Measurements from ENCODE around the gene SEPTIN8.

SEPTIN8 gene, protein sequence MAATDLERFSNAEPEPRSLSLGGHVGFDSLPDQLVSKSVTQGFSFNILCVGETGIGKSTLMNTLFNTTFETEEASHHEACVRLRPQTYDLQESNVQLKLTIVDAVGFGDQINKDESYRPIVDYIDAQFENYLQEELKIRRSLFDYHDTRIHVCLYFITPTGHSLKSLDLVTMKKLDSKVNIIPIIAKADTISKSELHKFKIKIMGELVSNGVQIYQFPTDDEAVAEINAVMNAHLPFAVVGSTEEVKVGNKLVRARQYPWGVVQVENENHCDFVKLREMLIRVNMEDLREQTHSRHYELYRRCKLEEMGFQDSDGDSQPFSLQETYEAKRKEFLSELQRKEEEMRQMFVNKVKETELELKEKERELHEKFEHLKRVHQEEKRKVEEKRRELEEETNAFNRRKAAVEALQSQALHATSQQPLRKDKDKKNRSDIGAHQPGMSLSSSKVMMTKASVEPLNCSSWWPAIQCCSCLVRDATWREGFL

DNA sequence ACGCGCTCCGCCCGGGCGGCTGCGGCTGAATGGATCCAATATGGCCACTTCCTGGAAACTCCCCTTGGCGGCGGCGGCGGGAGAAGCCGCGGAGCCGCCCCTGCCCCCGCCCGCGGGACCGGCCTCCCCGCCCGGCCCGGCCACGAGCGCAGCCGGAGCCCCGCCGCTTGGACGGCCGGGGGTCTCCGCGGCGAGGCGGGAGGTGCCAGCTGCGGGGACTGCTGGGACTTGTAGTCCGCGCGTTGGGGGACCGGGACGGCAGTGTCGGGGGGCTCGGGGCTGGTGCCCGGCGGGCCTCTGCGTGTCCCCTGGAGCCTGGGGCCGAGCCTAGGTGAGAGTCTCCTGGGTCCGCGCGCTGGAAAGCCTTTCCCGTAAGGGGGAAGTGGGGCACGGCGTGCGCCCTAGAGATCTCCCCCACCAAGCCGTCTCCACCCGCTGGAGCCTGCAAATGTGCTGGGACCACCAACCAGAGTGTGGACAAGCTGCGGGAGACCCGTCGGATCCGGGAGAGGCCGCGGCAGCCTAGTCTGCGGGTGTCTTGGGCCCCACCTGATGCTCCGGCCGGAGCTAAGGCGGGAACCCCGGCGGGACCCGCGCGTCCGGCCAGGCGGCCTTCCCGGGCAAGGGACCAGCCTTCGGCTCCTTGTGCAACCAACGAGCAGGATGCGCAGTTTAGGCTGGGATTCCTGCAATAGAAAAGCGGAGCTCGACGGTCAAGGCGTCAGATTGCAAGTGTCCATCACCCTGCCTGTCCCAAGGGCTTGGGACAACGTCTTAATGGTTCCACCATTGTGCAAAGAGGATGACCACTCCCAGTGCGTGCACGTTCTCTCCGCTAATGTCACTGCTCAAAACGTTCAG lies at the start of gene SEPTIN8:
SEPTIN8 (minus strand) TSS at position 31 of the 861 bp plus-strand sequence. CDS start 102 bp downstream, outside the sequence.
- Histone ChIP-seq H3K27me3 (ENCODE audit: control insufficient read depth, insufficient read depth, low read length) (no peaks in the 10 kb centered on the region), H3K4me1 (ENCODE audit: control insufficient read depth, insufficient read depth, low read length) (peaks cover 37% of the 10 kb centered on the region), H3K9ac (ENCODE audit: low read length) (peak within 1 kb of the TSS; percentile 73), H3K9me3 (ENCODE audit: control insufficient read depth, low read length) (no peaks in the 10 kb centered on the region), H3K4me3 (ENCODE audit: low read length) (peak within 1 kb of the TSS; percentile 69), H3K36me3 (ENCODE audit: control insufficient read depth, insufficient read depth, low read length) (no peaks in the 10 kb centered on the region)

DNA sequence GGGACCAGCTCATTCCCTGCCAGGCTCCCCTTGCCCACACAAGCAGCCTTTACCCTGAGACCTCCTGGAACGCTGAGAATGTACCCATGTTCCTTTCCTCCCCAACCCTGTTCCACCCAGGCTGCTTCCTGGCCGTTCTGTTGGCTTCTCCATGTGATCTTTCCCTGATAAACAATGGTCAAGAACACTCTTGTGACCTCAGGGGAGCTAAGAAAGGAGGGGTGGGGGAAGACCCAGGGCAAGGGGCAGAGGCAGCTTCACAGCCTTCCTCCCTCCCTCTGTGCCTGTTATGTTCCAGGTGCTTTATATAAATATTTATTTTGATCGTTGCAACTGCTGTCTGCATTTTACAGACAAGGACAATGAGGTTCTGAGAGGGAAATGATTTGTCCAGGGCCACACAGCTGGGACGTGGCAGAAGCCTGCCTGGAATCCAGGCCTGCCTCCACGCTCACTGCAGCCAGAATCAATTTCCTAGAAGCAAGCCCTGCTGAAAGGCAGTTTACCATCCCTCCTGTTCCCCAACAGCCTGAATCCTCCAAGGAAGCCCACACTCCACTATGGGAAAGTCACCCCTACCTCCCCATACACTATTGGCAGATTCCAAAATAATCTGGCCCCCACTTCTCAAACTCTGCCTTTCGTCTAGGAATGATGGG lies 49.5 kb upstream of the SEPTIN8 start:
- Histone ChIP-seq H3K27me3 (ENCODE audit: control insufficient read depth, insufficient read depth, low read length) (peaks cover 6% of the 10 kb centered on the region), H3K36me3 (ENCODE audit: control insufficient read depth, insufficient read depth, low read length) (no peaks in the 10 kb centered on the region), H3K4me3 (ENCODE audit: low read length) (no peak overlapping the region), H3K9me3 (ENCODE audit: control insufficient read depth, low read length) (no peaks in the 10 kb centered on the region), H3K9ac (ENCODE audit: low read length) (no peak overlapping the region), H3K4me1 (ENCODE audit: control insufficient read depth, insufficient read depth, low read length) (peaks cover 29% of the 10 kb centered on the region)

DNA sequence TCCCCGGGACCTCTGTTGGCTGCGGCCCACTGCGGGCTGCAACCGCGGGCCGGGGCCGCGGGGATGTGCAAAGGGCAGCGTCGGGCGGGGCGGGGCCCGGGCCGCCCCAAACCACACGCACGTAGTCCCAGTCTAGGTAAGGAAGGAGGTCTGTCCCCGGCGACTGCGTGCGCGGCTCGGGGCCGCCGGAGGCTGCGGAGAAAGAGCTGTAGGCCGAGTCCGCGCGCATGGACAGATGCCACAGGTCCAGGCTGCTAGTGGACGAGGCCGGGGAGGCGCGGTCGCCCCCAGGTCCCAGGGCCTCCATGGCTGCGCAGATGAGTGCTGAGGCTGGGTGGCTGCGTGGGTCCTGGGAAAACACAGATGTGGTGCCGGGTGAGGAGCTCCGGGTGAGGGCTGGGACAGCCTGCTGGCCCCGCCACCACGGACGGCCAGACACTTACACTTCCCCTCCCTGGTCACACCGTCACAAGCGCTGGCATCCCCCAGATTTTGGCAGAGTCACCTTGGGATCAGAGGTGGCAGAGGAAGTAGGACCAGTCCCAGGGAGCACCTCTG lies 48.9 kb upstream of the SEPTIN8 start:
- H3K27me3 ChIP-seq (ENCODE audit: control insufficient read depth, insufficient read depth, low read length): peaks cover 6% of the 10 kb centered on the region
- H3K4me1 ChIP-seq (ENCODE audit: control insufficient read depth, insufficient read depth, low read length): peaks cover 22% of the 10 kb centered on the region
- no peak overlapping the region for H3K9ac ChIP-seq (ENCODE audit: low read length)
- H3K36me3 ChIP-seq (ENCODE audit: control insufficient read depth, insufficient read depth, low read length): no peaks in the 10 kb centered on the region
- H3K4me3 ChIP-seq (ENCODE audit: low read length): no peak overlapping the region
- H3K9me3 ChIP-seq (ENCODE audit: control insufficient read depth, low read length): no peaks in the 10 kb centered on the region

DNA sequence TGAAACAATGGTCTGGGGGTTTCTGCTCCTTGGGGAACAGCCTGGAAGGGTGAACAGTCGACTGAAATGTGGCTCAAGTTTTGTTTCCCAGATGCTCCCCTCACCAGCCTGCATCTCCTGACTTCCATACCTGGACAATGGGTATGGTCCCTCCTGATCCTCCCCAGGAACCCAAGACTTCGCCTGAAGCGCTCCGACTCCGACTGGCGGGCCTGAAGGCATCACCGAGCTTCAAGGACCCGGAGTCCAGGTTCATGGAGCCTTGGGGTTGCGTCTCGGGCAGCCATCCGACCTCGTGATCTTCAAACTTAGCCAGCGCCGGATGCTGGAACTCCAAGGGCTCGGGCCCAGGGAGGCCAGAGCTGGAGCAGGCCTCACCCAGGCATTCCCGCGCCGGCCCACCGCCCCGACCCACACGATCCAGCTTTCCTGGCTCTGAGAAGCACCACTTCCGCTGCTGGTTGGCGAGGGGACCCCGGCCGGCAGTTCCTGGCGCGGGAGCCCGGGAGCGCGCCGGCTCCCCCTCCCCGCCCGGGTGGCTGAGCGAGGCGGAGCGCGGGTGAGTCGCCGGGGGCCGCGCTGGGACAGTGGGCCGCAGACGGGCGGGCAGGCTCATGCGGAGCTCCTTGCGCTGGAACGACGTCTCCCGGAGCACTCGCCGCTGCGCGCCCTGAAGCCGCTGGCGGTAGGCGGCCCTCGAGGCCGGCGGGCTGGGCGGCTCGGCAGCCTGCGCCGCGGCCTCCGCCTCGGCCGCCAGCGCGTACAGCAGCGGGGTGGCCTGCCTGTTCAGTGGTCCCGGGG lies 48.2 kb upstream of the SEPTIN8 start:
- peaks cover 6% of the 10 kb centered on the region for H3K27me3 ChIP-seq (ENCODE audit: control insufficient read depth, insufficient read depth, low read length)
- no peak overlapping the region for H3K9ac ChIP-seq (ENCODE audit: low read length)
- H3K4me1 ChIP-seq (ENCODE audit: control insufficient read depth, insufficient read depth, low read length): peaks cover 20% of the 10 kb centered on the region
- no peaks in the 10 kb centered on the region for H3K36me3 ChIP-seq (ENCODE audit: control insufficient read depth, insufficient read depth, low read length)
- no peak overlapping the region for H3K4me3 ChIP-seq (ENCODE audit: low read length)
- no peaks in the 10 kb centered on the region for H3K9me3 ChIP-seq (ENCODE audit: control insufficient read depth, low read length)

DNA sequence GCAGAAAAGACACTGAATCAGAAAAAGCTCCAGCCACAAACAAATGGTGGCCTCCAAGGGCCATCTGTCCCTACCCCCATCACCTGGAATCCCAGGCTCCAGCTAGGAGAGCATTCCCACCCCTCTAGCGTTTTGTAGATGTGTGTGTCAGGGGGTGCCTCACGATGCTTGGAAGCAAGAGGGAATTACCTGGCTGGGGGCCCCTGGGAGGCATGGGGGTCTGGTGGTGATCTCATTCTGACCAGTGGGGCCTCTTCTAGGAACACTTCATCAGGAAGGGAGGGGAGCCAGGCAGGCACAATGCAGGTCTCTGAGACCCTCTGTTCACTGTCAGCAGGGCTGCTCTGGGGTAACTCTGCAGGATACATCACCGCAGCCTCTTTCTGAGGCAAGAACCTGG lies 47.4 kb upstream of the SEPTIN8 start:
- peaks cover 6% of the 10 kb centered on the region for H3K27me3 ChIP-seq (ENCODE audit: control insufficient read depth, insufficient read depth, low read length)
- no peak overlapping the region for H3K9ac ChIP-seq (ENCODE audit: low read length)

DNA sequence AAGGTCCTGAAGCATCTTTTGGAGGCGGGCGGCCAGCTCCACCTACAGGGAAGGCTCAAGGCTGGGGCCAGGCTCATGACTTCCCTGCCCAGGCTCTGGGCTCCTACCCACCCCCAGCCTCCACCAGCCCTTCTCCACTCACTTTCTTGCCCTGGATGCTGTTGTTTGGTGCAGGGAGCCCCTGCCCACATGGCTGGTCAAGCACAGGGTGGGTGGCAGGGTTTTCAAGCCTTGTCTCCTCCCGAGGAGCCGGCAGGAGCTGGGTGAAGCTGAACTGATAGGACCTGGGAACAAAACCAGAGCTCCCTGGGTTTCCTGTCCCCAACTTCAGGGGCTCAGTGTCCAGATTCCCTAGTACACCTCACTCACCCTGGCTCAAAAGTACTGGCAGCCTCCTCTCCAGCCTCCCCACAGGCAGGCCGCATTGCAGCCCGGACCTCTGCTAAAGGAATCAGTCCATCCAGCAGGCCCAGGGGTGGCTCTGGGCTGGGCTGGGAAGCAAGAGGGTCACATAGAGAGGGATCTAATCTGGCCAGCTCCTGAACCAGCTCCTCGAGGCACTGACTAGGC lies 46.5 kb upstream of the SEPTIN8 start:
- peaks cover 16% of the 10 kb centered on the region for H3K4me1 ChIP-seq (ENCODE audit: control insufficient read depth, insufficient read depth, low read length)
- H3K9ac ChIP-seq (ENCODE audit: low read length): no peak overlapping the region
- no peaks in the 10 kb centered on the region for H3K36me3 ChIP-seq (ENCODE audit: control insufficient read depth, insufficient read depth, low read length)
- H3K9me3 ChIP-seq (ENCODE audit: control insufficient read depth, low read length): no peaks in the 10 kb centered on the region
- peaks cover 6% of the 10 kb centered on the region for H3K27me3 ChIP-seq (ENCODE audit: control insufficient read depth, insufficient read depth, low read length)
- H3K4me3 ChIP-seq (ENCODE audit: low read length): no peak overlapping the region

More for the DNA sequence above, 47.4 kb upstream of the SEPTIN8 start:
- Histone ChIP-seq H3K4me3 (ENCODE audit: low read length) (no peak overlapping the region), H3K9me3 (ENCODE audit: control insufficient read depth, low read length) (no peaks in the 10 kb centered on the region), H3K4me1 (ENCODE audit: control insufficient read depth, insufficient read depth, low read length) (peaks cover 25% of the 10 kb centered on the region), H3K36me3 (ENCODE audit: control insufficient read depth, insufficient read depth, low read length) (no peaks in the 10 kb centered on the region)

DNA sequence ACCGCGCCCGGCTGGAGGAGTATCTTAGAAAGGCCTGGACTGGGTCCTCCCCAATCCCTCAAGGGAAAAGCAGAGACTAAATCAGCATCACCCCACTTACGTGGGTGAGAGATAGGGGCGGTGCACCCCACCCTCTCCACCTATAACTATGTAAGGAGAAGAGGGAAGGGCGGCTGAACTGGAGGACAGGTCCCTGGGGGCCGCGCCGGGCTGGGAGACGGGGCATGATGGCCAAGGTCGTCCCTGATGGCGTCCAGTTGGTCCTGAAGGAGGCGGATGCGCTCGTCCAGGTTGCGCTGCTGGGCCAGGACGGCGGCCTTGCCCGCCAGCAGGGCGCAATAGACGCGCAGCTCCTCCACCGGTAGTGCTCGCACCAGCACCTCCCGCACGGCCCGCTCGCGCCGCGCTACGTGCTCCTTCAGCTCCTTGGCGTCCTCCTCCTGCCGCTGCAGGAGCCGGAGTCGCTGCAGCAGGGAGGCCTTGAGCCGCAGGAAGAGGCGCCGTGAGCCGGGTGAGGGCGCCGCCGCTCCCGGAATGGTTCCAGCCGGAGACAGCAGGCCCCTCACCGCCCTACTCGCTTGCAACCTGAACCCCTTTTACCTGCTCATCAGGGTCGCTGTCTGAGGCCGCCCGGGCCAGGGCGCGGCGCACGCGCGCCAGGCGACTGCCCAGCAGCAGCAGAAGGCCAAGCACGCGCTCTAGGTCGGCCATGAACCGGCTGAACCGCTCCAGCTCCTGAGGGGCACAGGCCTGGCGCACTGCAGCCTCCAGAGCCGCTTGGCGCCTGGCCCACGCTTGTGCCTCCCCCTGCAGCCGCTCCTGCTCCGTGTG lies 45.8 kb upstream of the SEPTIN8 start:
- Histone ChIP-seq H3K4me3 (ENCODE audit: low read length) (no peak overlapping the region), H3K36me3 (ENCODE audit: control insufficient read depth, insufficient read depth, low read length) (no peaks in the 10 kb centered on the region), H3K27me3 (ENCODE audit: control insufficient read depth, insufficient read depth, low read length) (peaks cover 6% of the 10 kb centered on the region), H3K4me1 (ENCODE audit: control insufficient read depth, insufficient read depth, low read length) (peaks cover 16% of the 10 kb centered on the region), H3K9me3 (ENCODE audit: control insufficient read depth, low read length) (no peaks in the 10 kb centered on the region), H3K9ac (ENCODE audit: low read length) (no peak overlapping the region)

DNA sequence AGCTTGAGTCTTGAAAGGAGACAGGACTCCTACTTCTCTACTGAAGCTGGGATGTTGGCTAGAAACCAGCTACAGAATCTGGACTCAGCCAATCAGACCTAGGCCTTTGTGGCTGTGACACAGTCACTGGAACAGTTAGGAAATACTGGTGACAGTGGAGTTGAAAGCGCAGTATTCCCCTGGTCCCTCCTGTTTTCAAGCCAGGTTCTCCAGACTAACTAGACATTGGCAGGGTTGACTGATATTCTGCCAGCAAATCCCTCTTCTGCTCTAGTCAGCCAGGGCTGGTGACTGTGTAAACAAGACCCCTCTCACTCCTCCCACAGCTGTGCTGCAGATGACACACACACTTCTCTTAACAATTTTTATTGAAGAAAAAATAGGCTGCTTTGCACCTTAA lies 44.8 kb upstream of the SEPTIN8 start:
- Histone ChIP-seq H3K4me3 (ENCODE audit: low read length) (no peak overlapping the region), H3K4me1 (ENCODE audit: control insufficient read depth, insufficient read depth, low read length) (peaks cover 16% of the 10 kb centered on the region), H3K9ac (ENCODE audit: low read length) (no peak overlapping the region), H3K9me3 (ENCODE audit: control insufficient read depth, low read length) (no peaks in the 10 kb centered on the region), H3K27me3 (ENCODE audit: control insufficient read depth, insufficient read depth, low read length) (peaks cover 6% of the 10 kb centered on the region), H3K36me3 (ENCODE audit: control insufficient read depth, insufficient read depth, low read length) (no peaks in the 10 kb centered on the region)

DNA sequence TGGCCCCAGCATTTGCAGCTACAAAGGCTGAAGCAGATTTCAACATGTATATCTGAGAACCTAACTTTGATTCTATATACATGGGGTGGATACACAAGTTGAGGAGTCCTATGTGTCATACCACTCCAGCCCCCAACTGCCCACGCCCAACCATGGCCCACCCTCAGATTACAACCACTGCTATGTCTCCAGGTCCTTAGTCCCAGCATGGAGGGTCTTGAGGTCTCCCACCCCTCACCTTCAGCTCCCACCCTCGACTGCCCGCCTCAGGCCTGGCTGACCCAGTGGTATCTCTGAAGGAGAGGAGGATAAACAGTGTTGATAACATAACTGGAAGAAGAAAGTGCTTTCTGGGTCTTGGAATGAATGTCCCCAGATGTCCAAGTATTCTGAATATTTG lies 44.3 kb upstream of the SEPTIN8 start:
- H3K9me3 ChIP-seq (ENCODE audit: control insufficient read depth, low read length): no peaks in the 10 kb centered on the region
- H3K9ac ChIP-seq (ENCODE audit: low read length): no peak overlapping the region
- peaks cover 6% of the 10 kb centered on the region for H3K27me3 ChIP-seq (ENCODE audit: control insufficient read depth, insufficient read depth, low read length)
- peaks cover 16% of the 10 kb centered on the region for H3K4me1 ChIP-seq (ENCODE audit: control insufficient read depth, insufficient read depth, low read length)
- H3K36me3 ChIP-seq (ENCODE audit: control insufficient read depth, insufficient read depth, low read length): no peaks in the 10 kb centered on the region
- no peak overlapping the region for H3K4me3 ChIP-seq (ENCODE audit: low read length)

DNA sequence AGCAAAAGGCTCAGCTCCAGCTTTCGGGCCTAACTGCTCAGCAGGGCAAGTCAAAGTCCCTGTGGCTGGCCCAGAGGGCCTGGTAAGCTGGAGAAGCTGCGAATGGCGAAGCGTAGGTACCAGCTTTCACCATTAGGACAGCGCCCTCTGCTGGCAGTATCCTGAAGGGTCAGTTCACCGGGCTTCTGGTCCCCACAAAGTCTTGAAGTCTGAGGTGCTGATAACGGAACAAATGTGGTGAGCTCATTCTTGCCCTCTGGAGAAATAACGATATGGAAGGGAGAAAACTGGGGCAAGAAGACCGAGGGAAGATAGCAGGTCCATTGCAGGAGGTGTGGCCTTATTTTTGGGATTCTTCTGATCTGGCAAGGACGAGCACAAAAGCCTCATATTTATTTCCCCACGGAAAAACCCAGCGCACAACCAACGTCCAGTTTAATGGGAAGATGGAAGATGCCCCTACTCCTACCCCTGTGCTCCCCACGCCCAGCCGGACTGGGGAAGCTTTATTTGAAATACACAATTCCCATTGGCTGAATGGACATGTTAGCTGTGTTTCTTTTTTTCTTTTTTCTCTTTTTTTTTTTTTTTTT lies 43.2 kb upstream of the SEPTIN8 start:
- no peak overlapping the region for H3K4me3 ChIP-seq (ENCODE audit: low read length)
- peaks cover 16% of the 10 kb centered on the region for H3K4me1 ChIP-seq (ENCODE audit: control insufficient read depth, insufficient read depth, low read length)
- no peaks in the 10 kb centered on the region for H3K36me3 ChIP-seq (ENCODE audit: control insufficient read depth, insufficient read depth, low read length)
- no peaks in the 10 kb centered on the region for H3K9me3 ChIP-seq (ENCODE audit: control insufficient read depth, low read length)
- peaks cover 6% of the 10 kb centered on the region for H3K27me3 ChIP-seq (ENCODE audit: control insufficient read depth, insufficient read depth, low read length)
- no peak overlapping the region for H3K9ac ChIP-seq (ENCODE audit: low read length)

All from mucosa of stomach (tissue), 1 donor.